ENCODE measurements around the gene IVNS1ABP. TPM values are rescaled to one million over a fixed set of nuclear protein-coding genes. Genes with fewer than 3 reads are reported as not detected.
A peak's percentile ranks its signal among the peaks of the same experiment; 100 is the strongest.

The IVNS1ABP gene
- total and polyA plus RNA-seq, 9 of the 15 experiments (the other 6 are each of a cell fraction or from before 2014, with no cell fraction given): 30.6 to 126 (median 77.7) TPM

DNA sequence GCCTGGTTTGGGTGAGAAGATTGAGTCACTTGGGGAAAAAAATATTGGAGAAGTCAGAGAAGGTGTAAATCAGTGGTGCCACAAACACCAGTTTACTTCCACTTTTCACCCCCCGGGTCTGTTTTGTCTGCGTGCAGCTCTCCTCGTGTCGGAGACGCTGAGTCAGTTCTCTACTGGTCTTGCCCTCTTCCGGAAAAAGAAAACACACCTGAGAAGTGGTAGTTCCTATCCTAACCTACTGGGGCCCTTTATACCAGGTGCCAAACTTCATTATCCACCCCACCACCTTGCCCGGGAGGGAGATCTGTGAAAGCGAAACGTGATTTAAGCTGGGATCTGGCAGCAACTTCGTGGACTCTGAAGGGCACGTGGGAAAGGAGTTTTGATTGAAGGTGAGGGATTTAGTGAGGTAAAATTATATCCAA is 855 bp upstream of the IVNS1ABP start (continued):
- no peak for TF ChIP-seq TEAD4 (IDR thresholded peaks at IDR 0.05; ENCODE audit: low read length)
- TF ChIP-seq TEAD4 (CRISPR knock-in tag; IDR thresholded peaks at IDR 0.05; ENCODE audit: borderline replicate concordance): no peak
- no peak for TF ChIP-seq ZNF75A (CRISPR knock-in tag; IDR thresholded peaks at IDR 0.05)
- peak; percentile 70 for TF ChIP-seq C11orf30 (IDR thresholded peaks at IDR 0.05; ENCODE audit: low read depth)
- TF ChIP-seq ZC3H4 (CRISPR knock-in tag; IDR thresholded peaks at IDR 0.05; ENCODE audit: borderline replicate concordance): no peak
- TF ChIP-seq RUNX1 (IDR thresholded peaks at IDR 0.05; ENCODE audit: low read depth): no peak
- no peak for TF ChIP-seq ZNF3 (CRISPR knock-in tag; IDR thresholded peaks at IDR 0.05)
- TF ChIP-seq ARID1B (IDR thresholded peaks at IDR 0.05): no peak
- no peak for TF ChIP-seq MTA2 (IDR thresholded peaks at IDR 0.05; ENCODE audit: low read depth)
- TF ChIP-seq ETS1 (conservative IDR thresholded peaks at IDR 0.05; ENCODE audit: control insufficient read depth, low read depth, low read length): no peak
- TF ChIP-seq MCM7 (IDR thresholded peaks at IDR 0.05): no peak
- TF ChIP-seq RFX7 (CRISPR knock-in tag; IDR thresholded peaks at IDR 0.05): no peak
- TF ChIP-seq KLF6 (CRISPR knock-in tag; IDR thresholded peaks at IDR 0.05; ENCODE audit: borderline replicate concordance): no peak
- TF ChIP-seq IRF9 (tag; IDR thresholded peaks at IDR 0.05): no peak
- no peak for TF ChIP-seq ZNF717 (CRISPR knock-in tag; IDR thresholded peaks at IDR 0.05)
- no peak for TF ChIP-seq TAF9B (IDR thresholded peaks at IDR 0.05; ENCODE audit: partially characterized antibody)
- TF ChIP-seq NFXL1 (CRISPR knock-in tag; IDR thresholded peaks at IDR 0.05): no peak
- no peak for TF ChIP-seq LCOR (CRISPR knock-in tag; IDR thresholded peaks at IDR 0.05)
- no peak for TF ChIP-seq RFX5 (IDR thresholded peaks at IDR 0.05; ENCODE audit: low read depth, low read length)
- TF ChIP-seq ZNF766 (CRISPR knock-in tag; conservative IDR thresholded peaks at IDR 0.05): 0 out of 2 replicates have a peak, but pooled peaks have one; percentile 50
- TF ChIP-seq SREBF2 (CRISPR knock-in tag; IDR thresholded peaks at IDR 0.05): no peak
- TF ChIP-seq YY1 (IDR thresholded peaks at IDR 0.05; ENCODE audit: borderline replicate concordance in 1 of 3, control insufficient read depth in 1 of 3, extremely low read depth in 1 of 3, insufficient read depth in 3 of 3, insufficient read length in 1 of 3, insufficient replicate concordance in 2 of 3, low read depth in 1 of 3, low read length in 2 of 3): no peak
- TF ChIP-seq, protein P1, sequence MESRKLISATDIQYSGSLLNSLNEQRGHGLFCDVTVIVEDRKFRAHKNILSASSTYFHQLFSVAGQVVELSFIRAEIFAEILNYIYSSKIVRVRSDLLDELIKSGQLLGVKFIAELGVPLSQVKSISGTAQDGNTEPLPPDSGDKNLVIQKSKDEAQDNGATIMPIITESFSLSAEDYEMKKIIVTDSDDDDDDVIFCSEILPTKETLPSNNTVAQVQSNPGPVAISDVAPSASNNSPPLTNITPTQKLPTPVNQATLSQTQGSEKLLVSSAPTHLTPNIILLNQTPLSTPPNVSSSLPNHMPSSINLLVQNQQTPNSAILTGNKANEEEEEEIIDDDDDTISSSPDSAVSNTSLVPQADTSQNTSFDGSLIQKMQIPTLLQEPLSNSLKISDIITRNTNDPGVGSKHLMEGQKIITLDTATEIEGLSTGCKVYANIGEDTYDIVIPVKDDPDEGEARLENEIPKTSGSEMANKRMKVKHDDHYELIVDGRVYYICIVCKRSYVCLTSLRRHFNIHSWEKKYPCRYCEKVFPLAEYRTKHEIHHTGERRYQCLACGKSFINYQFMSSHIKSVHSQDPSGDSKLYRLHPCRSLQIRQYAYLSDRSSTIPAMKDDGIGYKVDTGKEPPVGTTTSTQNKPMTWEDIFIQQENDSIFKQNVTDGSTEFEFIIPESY (CRISPR knock-in tag; IDR thresholded peaks at IDR 0.05): no peak
- TF ChIP-seq, protein P2, sequence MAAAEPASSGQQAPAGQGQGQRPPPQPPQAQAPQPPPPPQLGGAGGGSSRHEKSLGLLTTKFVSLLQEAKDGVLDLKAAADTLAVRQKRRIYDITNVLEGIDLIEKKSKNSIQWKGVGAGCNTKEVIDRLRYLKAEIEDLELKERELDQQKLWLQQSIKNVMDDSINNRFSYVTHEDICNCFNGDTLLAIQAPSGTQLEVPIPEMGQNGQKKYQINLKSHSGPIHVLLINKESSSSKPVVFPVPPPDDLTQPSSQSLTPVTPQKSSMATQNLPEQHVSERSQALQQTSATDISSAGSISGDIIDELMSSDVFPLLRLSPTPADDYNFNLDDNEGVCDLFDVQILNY (CRISPR knock-in tag; IDR thresholded peaks at IDR 0.05): no peak
